Hepatocyte (in vitro differentiated cells): ENCODE data around the gene HOXD13. TPM values are rescaled to one million over a fixed set of nuclear protein-coding genes. Genes with fewer than 3 reads are reported as not detected.
A peak's percentile ranks its signal among the peaks of the same experiment; 100 is the strongest.

Source experiments
- DNase-seq: peaks from one replicate; pipeline ENCODE4 v3.0.0-alpha.2; 2016; ENCODE audit warnings: low spot score
- H2AFZ ChIP-seq: fragments of 200-600 bp; sonication (generic); 2 replicates; pipeline ENCODE4 v1.6.0; 2016; ENCODE audit warnings: antibody characterized with exemption, mild to moderate bottlenecking
- H3K27ac ChIP-seq: fragments of 200-600 bp; sonication (generic); 2 replicates; pipeline ENCODE4 v1.5.1; 2016; ENCODE audit warnings: mild to moderate bottlenecking
- H3K27me3 ChIP-seq: fragments of 200-600 bp; sonication (generic); 2 replicates; pipeline ENCODE4 v1.6.1; 2016
- H3K36me3 ChIP-seq: fragments of 200-600 bp; sonication (generic); replicated peaks from 2 replicates; pipeline ENCODE4 v1.5.1; 2016; ENCODE audit warnings: low read depth; ENCODE audit not compliant: insufficient read depth
- H3K4me1 ChIP-seq: fragments of 200-600 bp; sonication (generic); 2 replicates; pipeline ENCODE4 v1.5.1; 2016; ENCODE audit warnings: mild to moderate bottlenecking, moderate library complexity; ENCODE audit not compliant: insufficient read depth
- H3K4me2 ChIP-seq: fragments of 200-600 bp; sonication (generic); 2 replicates; pipeline ENCODE4 v1.6.0; 2016
- H3K4me3 ChIP-seq: fragments of 200-600 bp; sonication (generic); 2 replicates; pipeline ENCODE4 v1.5.1; 2016; ENCODE audit warnings: mild to moderate bottlenecking
- H3K79me2 ChIP-seq: fragments of 200-600 bp; sonication (generic); 2 replicates; pipeline ENCODE4 v1.6.0; 2017; ENCODE audit warnings: mild to moderate bottlenecking
- H3K9me2 ChIP-seq: fragments of 200-600 bp; sonication (generic); replicated peaks from 2 replicates; pipeline ENCODE4 v1.6.0; 2017; ENCODE audit warnings: mild to moderate bottlenecking; ENCODE audit not compliant: insufficient read depth
- H3K9me3 ChIP-seq: fragments of 200-600 bp; sonication (generic); 2 replicates; pipeline ENCODE4 v1.5.1; 2016; ENCODE audit warnings: low read depth, mild to moderate bottlenecking
- H4K20me1 ChIP-seq: fragments of 200-600 bp; sonication (generic); 2 replicates; pipeline ENCODE4 v1.6.0; 2016; ENCODE audit warnings: mild to moderate bottlenecking; ENCODE audit not compliant: insufficient read depth, poor library complexity, severe bottlenecking
- EZH2 ChIP-seq: fragments of 200-600 bp; sonication (generic); IDR thresholded peaks from 2 replicates; pipeline ENCODE4 v1.6.1; 2016; ENCODE audit warnings: antibody characterized with exemption, mild to moderate bottlenecking, borderline replicate concordance
- EZH2phosphoT487 ChIP-seq: fragments of 200-600 bp; sonication (generic); IDR thresholded peaks from one replicate; pipeline ENCODE4 v1.6.1; 2018; ENCODE audit warnings: antibody characterized with exemption, mild to moderate bottlenecking, low read depth, moderate library complexity; ENCODE audit not compliant: unreplicated experiment, severe bottlenecking
- WGBS: methylation state at CpG from one replicate; pipeline ENCODE4 v1.1.6; 2016; ENCODE audit warnings: low lambda C conversion rate; ENCODE audit errors: missing lambda C conversion rate; 5-methylcytosine and 5-hydroxymethylcytosine counted together
- polyA plus RNA-seq: library from polyadenylated mRNA; unstranded; fragments of >200 nt; fragmentation: Nextera tagmentation; extraction: Ambion mirVana; gene quantifications from 2 replicates; pipeline ENCODE4 v1.2.1, GENCODE V29; 2016
- total RNA-seq: library from RNA; depleted of rRNA; stranded (reverse); fragments of >200 nt; gene quantifications from 2 replicates; pipeline ENCODE4 v1.2.3, GENCODE V29; 2014
- TF ChIP-seq, protein P1 (sequence below): fragments of 200-600 bp; sonication (generic); IDR thresholded peaks from 2 replicates; pipeline ENCODE4 v1.5.1; 2016; ENCODE audit warnings: antibody characterized with exemption, mild to moderate bottlenecking; ENCODE audit not compliant: poor library complexity

HOXD13 gene
- total and polyA plus RNA-seq, 2 experiments from 2014 or later, result 24.7 to 37.2 TPM

DNA sequence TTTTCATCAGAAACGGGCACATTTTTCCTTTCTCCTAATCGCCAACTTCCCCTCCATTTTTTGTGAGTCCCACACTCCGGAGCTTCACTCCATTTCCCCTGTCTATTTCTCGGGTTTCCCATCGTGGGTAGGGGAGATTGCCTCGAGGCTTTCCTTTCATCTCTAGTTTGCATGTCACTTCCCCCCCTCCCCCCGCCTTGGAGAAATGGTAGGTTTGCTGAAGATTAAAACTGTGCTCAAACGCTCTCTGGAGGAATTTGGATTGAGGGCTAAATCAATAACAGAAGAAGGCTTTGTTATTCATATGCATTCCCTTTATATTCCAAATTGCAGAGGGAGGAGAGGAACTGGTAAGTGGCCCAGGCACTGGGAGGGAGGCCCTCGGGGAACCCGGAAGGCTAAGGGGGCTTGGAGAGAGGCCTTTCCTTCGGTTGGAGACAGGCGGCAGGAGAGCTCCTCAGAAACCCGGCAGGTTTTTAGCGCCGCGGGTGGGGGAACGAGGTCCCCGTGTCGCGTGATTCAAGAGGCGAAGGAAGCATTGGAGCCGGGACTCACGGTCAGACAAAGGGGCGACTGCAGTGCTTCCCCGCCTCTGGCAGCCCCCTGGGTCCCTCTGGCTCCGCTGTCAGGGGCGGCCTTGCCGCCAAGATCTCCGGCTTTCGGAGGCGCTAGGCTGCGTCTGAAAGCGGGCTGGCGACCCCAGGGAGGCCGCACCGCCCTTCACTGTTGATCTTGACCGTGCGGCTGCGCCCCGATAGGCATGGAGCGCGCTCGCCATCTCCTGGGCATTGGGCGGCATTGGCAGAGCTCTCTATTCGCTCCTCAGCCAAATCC, 4.7 kb downstream of the HOXD13 start:
- H3K4me2 ChIP-seq, result peak overlapping the region; percentile 91
- peak overlapping the region; percentile 59 for H2AFZ ChIP-seq

DNA sequence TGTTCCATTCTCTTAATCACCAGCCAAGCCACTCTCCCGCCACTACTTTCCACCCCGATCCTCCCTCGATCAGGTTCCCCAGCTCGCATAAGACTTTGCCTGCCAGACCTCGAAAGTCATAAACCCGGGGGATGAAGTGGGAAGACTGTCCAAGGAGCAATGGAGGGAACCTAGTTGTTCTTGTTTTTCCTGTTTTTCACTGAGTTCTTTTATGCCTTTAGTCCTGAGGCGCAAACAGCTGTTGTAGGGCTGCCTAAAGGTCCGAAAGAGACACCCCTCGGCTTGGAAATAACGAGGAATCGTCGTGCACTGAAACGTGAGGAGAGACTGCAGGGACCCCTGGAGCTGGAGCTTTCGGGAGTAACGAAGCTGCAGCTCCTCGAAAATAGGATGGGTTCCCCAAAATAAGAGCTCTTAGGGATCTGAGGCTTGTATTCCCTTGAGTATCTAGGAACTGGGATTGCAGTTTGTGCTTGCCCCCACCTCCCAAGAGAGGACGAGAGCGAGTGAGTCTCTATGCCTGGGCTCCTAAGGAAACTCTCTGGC, 5.4 kb downstream of the HOXD13 start:
- H3K79me2 ChIP-seq, result peaks cover 71% of the 10 kb centered on the region
- no peaks in the 10 kb centered on the region for H3K9me3 ChIP-seq
- no peak for DNase-seq
- H3K9me2 ChIP-seq, result no peaks in the 10 kb centered on the region
- no peaks in the 10 kb centered on the region for H3K4me1 ChIP-seq
- peaks cover 14% of the 10 kb centered on the region for H4K20me1 ChIP-seq
- H3K27ac ChIP-seq, result peak overlapping the region; percentile 93
- H3K4me3 ChIP-seq, result peak overlapping the region; percentile 60
- WGBS, result 1% methylated on average over 18 of the region's 18 CpGs
- H2AFZ ChIP-seq, result peak overlapping the region; percentile 41
- peaks cover 98% of the 10 kb centered on the region for H3K27me3 ChIP-seq
- peak overlapping the region; percentile 91 for H3K4me2 ChIP-seq
- no peaks in the 10 kb centered on the region for H3K36me3 ChIP-seq
- TF ChIP-seq EZH2 (peak; percentile 16), EZH2phosphoT487 (peak; percentile 41)
- TF ChIP-seq, protein P1, sequence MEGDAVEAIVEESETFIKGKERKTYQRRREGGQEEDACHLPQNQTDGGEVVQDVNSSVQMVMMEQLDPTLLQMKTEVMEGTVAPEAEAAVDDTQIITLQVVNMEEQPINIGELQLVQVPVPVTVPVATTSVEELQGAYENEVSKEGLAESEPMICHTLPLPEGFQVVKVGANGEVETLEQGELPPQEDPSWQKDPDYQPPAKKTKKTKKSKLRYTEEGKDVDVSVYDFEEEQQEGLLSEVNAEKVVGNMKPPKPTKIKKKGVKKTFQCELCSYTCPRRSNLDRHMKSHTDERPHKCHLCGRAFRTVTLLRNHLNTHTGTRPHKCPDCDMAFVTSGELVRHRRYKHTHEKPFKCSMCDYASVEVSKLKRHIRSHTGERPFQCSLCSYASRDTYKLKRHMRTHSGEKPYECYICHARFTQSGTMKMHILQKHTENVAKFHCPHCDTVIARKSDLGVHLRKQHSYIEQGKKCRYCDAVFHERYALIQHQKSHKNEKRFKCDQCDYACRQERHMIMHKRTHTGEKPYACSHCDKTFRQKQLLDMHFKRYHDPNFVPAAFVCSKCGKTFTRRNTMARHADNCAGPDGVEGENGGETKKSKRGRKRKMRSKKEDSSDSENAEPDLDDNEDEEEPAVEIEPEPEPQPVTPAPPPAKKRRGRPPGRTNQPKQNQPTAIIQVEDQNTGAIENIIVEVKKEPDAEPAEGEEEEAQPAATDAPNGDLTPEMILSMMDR, result no peak

More for the DNA sequence above, 4.7 kb downstream of the HOXD13 start:
- 2% methylated on average over 45 of the region's 45 CpGs for WGBS
- Histone ChIP-seq H3K79me2 (peaks cover 64% of the 10 kb centered on the region), H4K20me1 (peaks cover 14% of the 10 kb centered on the region), H3K9me2 (no peaks in the 10 kb centered on the region), H3K4me1 (no peaks in the 10 kb centered on the region), H3K4me3 (peak overlapping the region; percentile 57), H3K27me3 (peaks cover 94% of the 10 kb centered on the region), H3K36me3 (no peaks in the 10 kb centered on the region), H3K27ac (peak overlapping the region; percentile 93), H3K9me3 (no peaks in the 10 kb centered on the region)
- DNase-seq, result peak; percentile 89
- TF ChIP-seq EZH2phosphoT487 (no peak), EZH2 (peak; percentile 18)
- TF ChIP-seq, protein P1, result peak; percentile 73

DNA sequence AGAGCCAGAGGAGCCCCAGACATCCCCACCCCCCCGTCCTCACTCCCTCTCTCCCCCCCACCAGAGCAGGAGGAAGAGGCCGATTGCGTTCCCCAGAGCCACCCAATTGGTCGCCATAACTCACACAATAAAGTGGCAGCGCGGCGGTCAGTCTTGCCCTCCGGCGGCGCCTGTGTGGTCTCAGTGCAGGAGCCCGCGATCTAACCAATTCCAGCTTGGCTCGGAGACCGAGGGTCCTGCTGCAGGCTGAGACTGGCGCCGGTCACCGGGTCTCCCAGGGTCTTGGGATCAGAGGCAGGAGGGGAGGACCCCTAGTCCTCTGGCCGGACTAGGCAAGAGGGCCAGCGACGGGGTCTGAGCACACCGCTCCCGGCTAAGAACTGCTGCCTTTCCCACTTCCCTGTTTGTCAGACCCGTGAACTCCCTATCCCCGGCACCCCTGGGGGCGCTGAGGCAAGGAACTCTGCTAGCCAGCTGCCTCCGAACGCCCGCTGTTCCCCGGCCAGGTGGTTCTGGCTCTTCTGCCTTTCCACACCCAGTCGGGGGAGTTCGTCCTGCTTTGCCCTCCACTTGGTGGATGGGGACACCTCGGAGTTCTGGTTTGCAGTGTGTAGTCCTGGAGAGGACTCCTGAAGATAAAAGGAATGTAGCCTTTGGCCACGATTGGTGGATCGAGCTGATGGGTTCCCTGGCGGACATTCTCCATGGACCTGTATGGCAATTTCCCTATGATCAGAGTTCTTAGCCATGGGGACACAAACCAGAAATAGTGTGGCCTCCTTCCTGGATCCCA, 6.0 kb downstream of the HOXD13 start:
- Histone ChIP-seq H3K9me2 (no peaks in the 10 kb centered on the region), H3K27ac (peak overlapping the region; percentile 93), H3K4me3 (peak overlapping the region; percentile 24), H2AFZ (peak overlapping the region; percentile 41), H4K20me1 (peaks cover 13% of the 10 kb centered on the region), H3K27me3 (peaks cover 99% of the 10 kb centered on the region), H3K79me2 (peaks cover 70% of the 10 kb centered on the region), H3K9me3 (no peaks in the 10 kb centered on the region), H3K4me1 (no peaks in the 10 kb centered on the region), H3K4me2 (peak overlapping the region; percentile 91), H3K36me3 (no peaks in the 10 kb centered on the region)
- TF ChIP-seq, protein P1, result no peak
- peak; percentile 25 for TF ChIP-seq EZH2
- 4% methylated on average over 35 of the region's 35 CpGs for WGBS
- DNase-seq, result no peak
